ENCODE measurements around the gene GPBAR1.

The GPBAR1 gene

DNA sequence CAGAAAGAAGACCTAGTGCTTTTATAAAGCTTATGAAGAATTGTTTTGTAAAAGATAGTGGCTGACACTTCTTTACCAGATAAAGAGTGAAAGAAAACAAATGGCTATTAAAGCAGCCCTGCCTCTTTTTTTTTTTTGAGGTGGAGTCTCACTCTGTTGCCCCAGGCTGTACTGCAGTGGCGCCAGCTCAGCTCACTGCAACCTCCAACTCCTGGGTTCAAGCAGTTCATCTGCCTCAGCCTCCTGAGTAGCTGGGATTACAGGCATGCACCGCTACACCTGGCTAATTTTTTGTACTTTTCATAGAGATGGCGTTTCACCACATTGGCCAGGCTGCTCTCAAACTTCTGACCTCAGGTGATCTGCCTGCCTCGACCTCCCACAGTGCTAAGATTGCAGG is 31.0 kb upstream of the GPBAR1 start:
- no peak for FAIRE-seq

DNA sequence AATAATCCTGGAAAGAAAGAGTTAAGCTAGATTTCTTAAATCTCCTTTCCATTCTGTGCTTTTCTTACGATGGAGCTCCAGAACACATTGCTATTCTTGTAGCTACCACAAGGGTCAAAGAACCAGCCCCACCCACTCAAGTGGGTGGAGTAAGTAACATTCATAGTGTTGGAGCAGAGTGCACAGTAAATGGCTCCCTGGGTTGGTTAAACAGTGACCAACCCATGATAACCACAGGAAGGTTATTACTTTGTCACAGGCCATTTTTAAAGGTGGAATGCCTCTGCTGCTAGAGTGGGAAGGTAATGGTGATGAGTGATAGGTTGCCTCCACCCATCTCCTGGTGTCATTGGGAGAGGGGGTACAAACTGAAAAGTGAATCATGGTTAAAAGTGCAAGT is 29.9 kb upstream of the GPBAR1 start:
- no peak for FAIRE-seq
- TF ChIP-seq CTCF (IDR thresholded peaks at IDR 0.05; ENCODE audit: insufficient read depth, missing control alignments), result no peak
- no peak for DNase-seq (ENCODE audit: insufficient read length, low spot score)

More for the DNA sequence above, 31.0 kb upstream of the GPBAR1 start:
- no peak for TF ChIP-seq CTCF (IDR thresholded peaks at IDR 0.05; ENCODE audit: insufficient read depth, missing control alignments)
- DNase-seq (ENCODE audit: insufficient read length, low spot score), result no peak

- TF ChIP-seq CTCF (IDR thresholded peaks at IDR 0.05; ENCODE audit: insufficient read depth, missing control alignments), result no peak
- FAIRE-seq, result no peak
- DNase-seq (ENCODE audit: insufficient read length, low spot score), result no peak
These were observed 27.3 kb upstream of the GPBAR1 start for GRCh38 chr2:218233543-218233942.

DNA sequence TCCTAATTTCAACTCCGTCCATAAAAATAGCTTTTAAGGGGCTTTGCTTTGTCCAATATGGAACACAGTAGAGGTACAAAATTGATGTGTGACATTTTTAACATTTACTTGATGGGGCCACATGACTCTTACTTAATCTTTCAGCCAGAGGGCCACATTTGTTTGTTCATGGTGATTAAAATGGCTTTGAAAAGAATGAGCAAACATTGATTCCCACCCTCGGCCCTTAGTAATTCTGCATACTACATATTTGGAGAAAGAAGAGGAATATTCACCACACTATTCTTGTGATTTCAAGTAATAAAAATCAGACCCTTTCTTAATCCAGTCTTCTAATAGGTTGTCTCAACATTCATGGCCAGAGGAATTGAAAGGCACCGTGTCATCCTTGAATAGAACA is 26.3 kb upstream of the GPBAR1 start:
- DNase-seq (ENCODE audit: insufficient read length, low spot score) (no peak), FAIRE-seq (no peak)
- TF ChIP-seq CTCF (IDR thresholded peaks at IDR 0.05; ENCODE audit: insufficient read depth, missing control alignments), result no peak

DNA sequence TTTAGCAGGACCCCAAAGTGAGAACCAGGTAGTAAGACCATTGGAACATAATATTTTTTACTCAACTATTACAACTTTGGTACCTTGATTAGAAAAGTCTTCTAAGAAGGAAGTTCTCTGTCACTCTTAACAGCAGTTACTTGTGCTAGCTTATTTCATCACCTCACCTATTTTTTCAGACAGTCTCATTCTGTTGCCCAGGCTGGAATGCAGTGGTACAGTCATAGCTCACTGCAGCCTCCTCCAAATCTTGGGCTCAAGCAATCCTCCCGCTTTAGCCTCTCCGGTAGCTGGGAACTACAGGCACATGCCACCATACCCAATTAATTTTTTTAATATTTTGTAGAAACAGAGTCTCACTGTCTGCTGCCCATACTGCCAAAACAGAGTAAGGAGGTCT is 25.8 kb upstream of the GPBAR1 start:
- DNase-seq (ENCODE audit: insufficient read length, low spot score), result no peak
- no peak for TF ChIP-seq CTCF (IDR thresholded peaks at IDR 0.05; ENCODE audit: insufficient read depth, missing control alignments)
- FAIRE-seq, result no peak

- no peak for TF ChIP-seq CTCF (IDR thresholded peaks at IDR 0.05; ENCODE audit: insufficient read depth, missing control alignments)
- DNase-seq (ENCODE audit: insufficient read length, low spot score) (no peak), FAIRE-seq (no peak)
These were observed 24.0 kb upstream of the GPBAR1 start for GRCh38 chr2:218236829-218237228.

DNA sequence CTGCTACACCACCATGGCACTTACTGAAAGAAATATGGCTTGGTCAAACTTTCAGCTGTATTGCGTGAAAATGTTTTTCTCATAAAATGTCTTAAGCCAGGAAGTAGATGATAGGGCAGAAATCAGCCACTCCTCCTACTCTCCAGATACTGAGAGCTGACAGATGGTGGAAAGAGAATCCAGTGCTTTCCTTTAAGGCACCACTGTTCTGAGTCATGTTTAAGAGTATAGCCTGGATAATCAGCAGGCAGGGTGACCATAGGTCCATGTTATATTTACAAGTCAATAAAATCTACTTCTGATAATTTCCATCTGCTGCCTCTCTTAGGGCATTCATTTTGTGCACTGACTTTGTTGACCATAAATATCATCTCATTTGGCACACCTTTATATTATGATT is 21.9 kb upstream of the GPBAR1 start:
- no peak for FAIRE-seq
- TF ChIP-seq CTCF (IDR thresholded peaks at IDR 0.05; ENCODE audit: insufficient read depth, missing control alignments), result no peak
- no peak for DNase-seq (ENCODE audit: insufficient read length, low spot score)
